HEK293T (cell line): Measurements from ENCODE around the gene CD27.

Source experiments
- CTCF ChIA-PET: fragments of 350-600 bp; formaldehyde crosslinking; extraction: SDS; loops from one replicate; lab custom pipeline; 2021; ENCODE audit warnings: antibody characterized with exemption, inconsistent platforms; lab: Yijun Ruan, JAX
- POLR2A ChIA-PET: fragments of 350-600 bp; formaldehyde crosslinking; extraction: SDS; loops from one replicate; lab custom pipeline; 2020; ENCODE audit warnings: antibody characterized with exemption, inconsistent platforms; lab: Yijun Ruan, JAX
- DNase-seq: peaks from one replicate; pipeline ENCODE4 v3.0.0; 2012; ENCODE audit warnings: mixed read lengths; ENCODE audit errors: extremely low spot score
- ARNT ChIP-seq: fragments of 450-650 bp; IDR thresholded peaks from 2 replicates; pipeline ENCODE4 v1.6.1; 2017; ENCODE audit warnings: mild to moderate bottlenecking
- BHLHE40 ChIP-seq: fragments of 450-650 bp; IDR thresholded peaks from 2 replicates; pipeline ENCODE4 v1.6.1; 2016; ENCODE audit warnings: mild to moderate bottlenecking, moderate library complexity, borderline replicate concordance
- CTBP1 ChIP-seq: fragments of 450-650 bp; IDR thresholded peaks from 2 replicates; pipeline ENCODE4 v1.6.1; 2016; ENCODE audit warnings: borderline replicate concordance
- ELF4 ChIP-seq: fragments of 450-650 bp; IDR thresholded peaks from 2 replicates; pipeline ENCODE4 v1.6.1; 2017; ENCODE audit warnings: antibody characterized with exemption
- FOXA1 ChIP-seq: fragments of 450-650 bp; IDR thresholded peaks from 2 replicates; pipeline ENCODE4 v1.6.1; 2016; ENCODE audit warnings: mild to moderate bottlenecking
- FOXK2 ChIP-seq: fragments of 450-650 bp; IDR thresholded peaks from 2 replicates; pipeline ENCODE4 v1.6.1; 2016; ENCODE audit warnings: mild to moderate bottlenecking
- FOXM1 ChIP-seq: fragments of 450-650 bp; IDR thresholded peaks from 2 replicates; pipeline ENCODE4 v1.6.1; 2017; ENCODE audit warnings: mild to moderate bottlenecking, borderline replicate concordance
- HDGF ChIP-seq: fragments of 450-650 bp; IDR thresholded peaks from 2 replicates; pipeline ENCODE4 v1.6.1; 2017; ENCODE audit warnings: antibody characterized with exemption, borderline replicate concordance
- L3MBTL2 ChIP-seq: fragments of 450-650 bp; conservative IDR thresholded peaks from 2 replicates; pipeline ENCODE4 v1.6.1; 2016; ENCODE audit warnings: mild to moderate bottlenecking
- LEF1 ChIP-seq: fragments of 450-650 bp; IDR thresholded peaks from 2 replicates; pipeline ENCODE4 v1.6.1; 2017; ENCODE audit warnings: mild to moderate bottlenecking, borderline replicate concordance
- NFRKB ChIP-seq: fragments of 450-650 bp; IDR thresholded peaks from 2 replicates; pipeline ENCODE4 v1.6.1; 2016; ENCODE audit warnings: mild to moderate bottlenecking, moderate library complexity
- SP1 ChIP-seq: fragments of 450-650 bp; IDR thresholded peaks from 2 replicates; pipeline ENCODE4 v1.6.1; 2017
- SUZ12 ChIP-seq: fragments of 450-650 bp; IDR thresholded peaks from 2 replicates; pipeline ENCODE4 v1.6.1; 2016; ENCODE audit warnings: mild to moderate bottlenecking
- TARDBP ChIP-seq: fragments of 450-650 bp; IDR thresholded peaks from 2 replicates; pipeline ENCODE4 v1.6.1; 2016
- ZNF384 ChIP-seq: fragments of 450-650 bp; IDR thresholded peaks from 2 replicates; pipeline ENCODE4 v1.6.1; 2016
- TF ChIP-seq, protein P1 (sequence below): fragments of 450-650 bp; IDR thresholded peaks from 2 replicates; pipeline ENCODE4 v1.6.1; 2016

CD27 gene

DNA sequence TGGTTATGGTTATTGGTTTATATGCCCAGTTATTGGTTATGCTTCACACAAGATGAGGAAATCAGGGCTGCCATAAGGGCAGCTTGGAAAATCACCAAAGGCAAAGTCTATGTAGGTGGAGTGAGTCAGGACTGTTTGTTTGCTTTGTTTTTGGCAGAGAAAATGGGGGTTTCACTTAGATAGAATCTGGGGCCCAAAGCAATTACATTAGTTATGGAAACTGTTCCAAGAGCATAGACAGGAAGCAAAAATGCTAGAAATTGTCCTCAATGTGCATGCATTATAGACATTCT, 23.5 kb downstream of the CD27 start:
- TF ChIP-seq, protein P1, sequence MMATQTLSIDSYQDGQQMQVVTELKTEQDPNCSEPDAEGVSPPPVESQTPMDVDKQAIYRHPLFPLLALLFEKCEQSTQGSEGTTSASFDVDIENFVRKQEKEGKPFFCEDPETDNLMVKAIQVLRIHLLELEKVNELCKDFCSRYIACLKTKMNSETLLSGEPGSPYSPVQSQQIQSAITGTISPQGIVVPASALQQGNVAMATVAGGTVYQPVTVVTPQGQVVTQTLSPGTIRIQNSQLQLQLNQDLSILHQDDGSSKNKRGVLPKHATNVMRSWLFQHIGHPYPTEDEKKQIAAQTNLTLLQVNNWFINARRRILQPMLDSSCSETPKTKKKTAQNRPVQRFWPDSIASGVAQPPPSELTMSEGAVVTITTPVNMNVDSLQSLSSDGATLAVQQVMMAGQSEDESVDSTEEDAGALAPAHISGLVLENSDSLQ, result no peak
- TF ChIP-seq ARNT (no peak), BHLHE40 (no peak), TARDBP (no peak), ELF4 (no peak), LEF1 (no peak), NFRKB (no peak)
- ChIA-PET POLR2A (interaction anchor here (1.0 to 4.6 kb wide), 5 partner anchors 11 to 132 kb away, joined by 3 to 63 read pairs (median 21); partner anchors contain the start of genes GAPDH and MRPL51), CTCF (interaction anchor here (1.1 to 2.5 kb wide), 3 partner anchors 9 to 142 kb away, joined by 3 to 8 read pairs (median 4); no protein-coding TSS in a partner anchor)
- no peak for DNase-seq

DNA sequence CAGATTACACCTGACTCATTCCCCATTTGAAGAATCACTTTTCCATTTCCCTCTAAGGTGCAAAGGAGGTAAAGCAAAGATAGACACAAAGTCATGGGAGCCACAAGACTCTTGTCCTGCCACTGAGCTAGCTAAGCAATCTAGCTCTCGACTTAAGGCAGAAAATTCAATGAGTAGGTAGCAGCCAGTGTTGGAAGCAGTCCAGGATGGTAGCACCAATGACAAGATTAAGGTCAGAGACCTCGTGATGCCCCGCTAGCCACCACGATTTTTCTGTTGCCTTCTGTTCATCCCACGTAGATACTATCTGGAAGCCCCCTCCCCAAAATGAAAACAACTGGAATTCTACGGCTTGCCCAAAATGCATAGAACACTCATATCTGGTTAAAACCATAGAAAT, 24.3 kb downstream of the CD27 start:
- TF ChIP-seq, protein P1, result no peak
- TF ChIP-seq HDGF (no peak), FOXM1 (no peak), L3MBTL2 (no peak), BHLHE40 (no peak), ELF4 (no peak), SUZ12 (no peak), SP1 (no peak), FOXK2 (no peak), TARDBP (no peak), LEF1 (no peak), NFRKB (no peak), CTBP1 (no peak), ARNT (no peak), ZNF384 (no peak), FOXA1 (no peak)
- DNase-seq, result no peak
- POLR2A ChIA-PET, result interaction anchor here (0.5 to 4.6 kb wide), 11 partner anchors 12 to 190 kb away, joined by 3 to 63 read pairs (median 14); partner anchors contain the start of genes GAPDH and MRPL51
- CTCF ChIA-PET, result interaction anchor here (1.1 to 2.5 kb wide), 4 partner anchors 10 to 143 kb away, joined by 3 to 8 read pairs (median 4); no protein-coding TSS in a partner anchor

DNA sequence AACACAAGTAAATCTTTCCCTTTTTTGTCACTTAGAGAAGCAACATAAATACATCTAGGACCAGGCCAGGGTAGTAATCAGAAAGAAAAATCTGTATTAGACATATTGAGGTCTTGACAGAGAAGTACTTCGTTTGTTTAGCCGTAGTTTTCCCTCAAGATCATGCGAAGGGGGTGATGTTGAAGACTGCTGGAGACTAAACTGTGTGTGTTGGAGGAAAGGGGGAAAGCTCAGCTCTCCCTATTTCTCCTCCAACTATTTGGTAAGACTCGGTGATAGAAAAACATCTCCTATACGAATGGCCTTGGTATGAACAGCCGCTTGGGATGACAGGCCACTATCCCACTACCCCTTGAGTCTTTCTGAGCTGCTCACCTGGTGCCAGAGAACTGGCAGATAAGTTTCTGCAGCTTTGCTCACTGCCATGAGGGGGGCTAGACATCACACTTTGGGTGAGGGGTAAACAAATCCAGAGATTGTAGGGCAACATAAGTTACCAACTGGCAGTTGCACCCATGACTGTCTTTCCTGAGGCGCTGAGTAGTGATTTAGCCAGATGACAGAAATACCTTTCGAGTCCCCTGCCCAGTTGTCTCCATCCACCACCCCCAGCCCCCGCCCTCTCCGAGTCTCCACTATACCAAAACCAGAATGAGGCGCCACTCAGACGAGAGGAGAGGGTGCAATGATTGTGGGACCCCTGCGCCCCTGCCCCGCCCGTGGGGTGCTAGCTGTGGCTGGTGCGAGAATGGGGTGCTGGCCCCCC, 25.0 kb downstream of the CD27 start:
- ChIA-PET CTCF (interaction anchor here (0.6 to 2.5 kb wide), 6 partner anchors 46 to 274 kb away, joined by 3 to 8 read pairs (median 4); no protein-coding TSS in a partner anchor), POLR2A (interaction anchor here (0.7 to 4.6 kb wide), 35 partner anchors 9 to 190 kb away, joined by 3 to 63 read pairs (median 7); partner anchors contain the start of genes GAPDH, MRPL51, NOP2 and TAPBPL)
- DNase-seq, result no peak
- TF ChIP-seq FOXA1 (no peak), TARDBP (no peak), SP1 (no peak), SUZ12 (no peak), HDGF (no peak), L3MBTL2 (no peak), ARNT (no peak)

DNA sequence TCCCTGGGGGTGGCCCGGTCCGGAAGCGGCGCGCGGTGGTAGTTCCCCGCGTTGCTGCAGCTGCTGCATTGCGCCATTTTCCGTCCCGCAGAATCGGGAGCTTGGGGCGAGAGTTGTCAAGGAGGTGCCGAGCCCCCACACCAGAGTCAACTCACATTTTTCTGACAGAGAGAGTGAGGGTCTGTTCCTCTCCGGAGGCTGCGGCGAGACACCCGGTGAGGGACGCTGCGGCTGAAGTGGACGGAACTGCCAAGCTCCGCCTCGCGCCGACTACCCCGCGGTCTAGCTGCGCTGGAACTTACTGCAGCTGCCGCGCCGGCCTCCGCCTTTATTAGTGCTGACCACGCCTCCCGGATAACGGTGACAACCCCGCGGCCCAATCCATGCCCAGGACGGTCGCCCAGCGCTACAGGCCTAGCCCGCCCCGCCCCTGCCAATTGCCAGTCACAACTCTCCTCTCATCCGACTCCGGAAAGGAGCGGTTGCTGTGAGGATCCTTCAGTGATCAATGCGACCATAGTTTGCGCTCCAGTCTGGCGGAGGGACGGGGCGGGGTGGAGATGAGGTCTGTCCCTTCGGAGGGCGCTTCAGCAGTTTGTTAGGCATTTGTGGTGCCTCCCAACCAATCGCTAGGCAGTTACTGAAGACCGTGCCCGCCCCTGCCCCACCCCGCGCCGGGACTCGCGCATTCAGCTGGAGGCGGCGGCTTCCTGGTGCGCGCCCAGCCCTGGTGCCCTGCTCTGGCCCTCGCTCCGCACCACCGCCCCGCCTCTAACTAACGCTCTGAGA, 25.8 kb downstream of the CD27 start, which contains the start of gene VAMP1:
Gene VAMP1, minus strand, starts transcription at position 303 of the 789 bp plus-strand sequence. Its CDS starts 146 bp downstream, at position 157.
- POLR2A ChIA-PET, result interaction anchor here (0.5 to 4.6 kb wide), 49 partner anchors 10 to 381 kb away, joined by 3 to 63 read pairs (median 5); partner anchors contain the start of genes CDCA3, GAPDH, MLF2 and MRPL51
- CTCF ChIA-PET, result interaction anchor here (0.5 to 1.4 kb wide), 8 partner anchors 14 to 1262 kb away, joined by 3 to 6 read pairs (median 3); no protein-coding TSS in a partner anchor
- peak; percentile 96 for DNase-seq
- TF ChIP-seq, protein P1, result peak; percentile 98
- TF ChIP-seq FOXA1 (no peak), ARNT (no peak), FOXM1 (no peak), CTBP1 (no peak), BHLHE40 (no peak), SP1 (no peak), L3MBTL2 (peak; percentile 56), HDGF (no peak), ZNF384 (no peak), NFRKB (no peak), ELF4 (peak; percentile 62), FOXK2 (no peak), LEF1 (no peak), SUZ12 (no peak), TARDBP (no peak)

DNA sequence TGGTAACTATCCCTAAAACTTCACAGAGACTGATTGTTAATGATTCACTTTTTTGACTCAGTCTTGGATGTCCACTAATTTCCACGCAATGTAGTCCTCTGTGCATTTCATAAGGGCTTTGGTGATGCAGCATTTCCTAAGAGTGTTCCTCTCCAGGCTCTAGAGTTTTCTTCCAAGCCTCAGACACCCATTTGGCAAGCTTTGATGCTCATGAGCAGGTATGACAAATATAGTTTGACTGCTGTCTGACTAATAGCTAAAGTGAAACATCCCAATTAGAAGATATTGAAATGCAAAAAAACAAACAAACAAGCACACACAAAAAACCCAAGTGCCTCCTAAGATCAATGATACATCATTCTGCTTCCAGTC, 27.2 kb downstream of the CD27 start:
- TF ChIP-seq FOXK2 (no peak), CTBP1 (no peak), FOXM1 (no peak), L3MBTL2 (no peak), NFRKB (no peak), FOXA1 (no peak), ARNT (no peak), ZNF384 (no peak), ELF4 (no peak), SUZ12 (no peak), HDGF (no peak), LEF1 (no peak), SP1 (no peak), TARDBP (no peak)
- TF ChIP-seq, protein P1, result no peak
- ChIA-PET CTCF (no interaction called here), POLR2A (interaction anchor here (2.1 to 4.6 kb wide), 4 partner anchors 14 to 66 kb away, joined by 17 to 42 read pairs (median 30); partner anchors contain the start of gene MRPL51)
- no peak for DNase-seq
